Lower lobe of right lung (tissue), 2 donors: Measurements from ENCODE around the gene MYOM1. TPM values are rescaled to one million over a fixed set of nuclear protein-coding genes. Genes with fewer than 3 reads are reported as not detected.

ENCODE experiments used
- ATAC-seq, 2 donors: fragments of 200-7000 bp; cut with Tn5 transposase; one replicate each; pipeline ENCODE4 v1.9.1; 2020 to 2022; ENCODE audit warnings: mild to moderate bottlenecking in 2 of 2, moderate library complexity in 2 of 2
- DNase-seq: peaks from one replicate; pipeline ENCODE4 v3.0.0-alpha.2; 2020
- H3K27ac ChIP-seq: fragments of 200-600 bp; one replicate; pipeline ENCODE4 v1.8.0; 2022
- H3K27me3 ChIP-seq: fragments of 200-600 bp; one replicate; pipeline ENCODE4 v1.8.0; 2022; ENCODE audit warnings: low read depth
- H3K36me3 ChIP-seq: fragments of 200-600 bp; one replicate; pipeline ENCODE4 v1.8.0; 2022; ENCODE audit warnings: mild to moderate bottlenecking
- H3K4me1 ChIP-seq: fragments of 200-600 bp; one replicate; pipeline ENCODE4 v1.8.0; 2022
- H3K4me3 ChIP-seq: fragments of 200-600 bp; one replicate; pipeline ENCODE4 v1.8.0; 2022; ENCODE audit warnings: mild to moderate bottlenecking
- H3K9me3 ChIP-seq: fragments of 200-600 bp; one replicate; pipeline ENCODE4 v1.8.0; 2022
- intact Hi-C: fragments of 100-400 bp; cut with DNase I; formaldehyde crosslinking; loops from one replicate; pipeline ENCODE4 v1.11.0; 2022
- total RNA-seq: library from RNA; stranded (reverse); fragmentation: NEBNext Ultra II Directional; extraction: Animal tissue kit (Norgen Biotek cat#: 25700); gene quantifications from one replicate; pipeline ENCODE4 v1.2.1, GENCODE V29; 2021
- TF ChIP-seq, protein P1 (sequence below): fragments of 200-600 bp; IDR thresholded peaks from one replicate; pipeline ENCODE4 v1.8.0; 2022; ENCODE audit warnings: antibody characterized with exemption, mild to moderate bottlenecking
- donor health status: DM: no; HTN: yes; CAD: no; lungs with severe emphysema.

Gene MYOM1
- total RNA-seq, 1 donor from 2014 or later, result 5.0 TPM

DNA sequence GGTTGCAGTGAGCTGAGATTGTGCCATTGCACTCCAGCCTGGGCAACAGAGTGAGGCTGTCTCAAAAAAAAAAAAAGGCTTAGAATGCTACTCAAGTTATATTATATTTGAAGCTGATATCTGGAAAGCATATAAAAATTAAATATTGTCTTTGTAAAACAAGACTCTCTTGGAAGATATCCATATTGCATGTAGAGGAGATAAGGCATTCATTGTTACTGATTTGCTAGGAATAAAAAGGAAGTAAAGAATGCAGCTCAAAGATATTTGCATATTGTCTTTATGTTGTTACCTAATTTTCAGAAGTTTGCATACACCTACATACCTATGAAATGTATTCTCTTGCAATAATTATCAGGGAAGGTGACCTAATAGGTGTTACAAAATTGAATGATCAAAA is 79.4 kb downstream of the MYOM1 start:
- intact Hi-C loops, result loop anchor here (10.0 kb wide), 1 partner anchor 206 kb away; no protein-coding TSS in a partner anchor
- ATAC-seq, result no peak
- H3K4me3 ChIP-seq, result no peak overlapping the region
- no peaks in the 10 kb centered on the region for H3K27me3 ChIP-seq
- no peaks in the 10 kb centered on the region for H3K36me3 ChIP-seq
- TF ChIP-seq, protein P1, sequence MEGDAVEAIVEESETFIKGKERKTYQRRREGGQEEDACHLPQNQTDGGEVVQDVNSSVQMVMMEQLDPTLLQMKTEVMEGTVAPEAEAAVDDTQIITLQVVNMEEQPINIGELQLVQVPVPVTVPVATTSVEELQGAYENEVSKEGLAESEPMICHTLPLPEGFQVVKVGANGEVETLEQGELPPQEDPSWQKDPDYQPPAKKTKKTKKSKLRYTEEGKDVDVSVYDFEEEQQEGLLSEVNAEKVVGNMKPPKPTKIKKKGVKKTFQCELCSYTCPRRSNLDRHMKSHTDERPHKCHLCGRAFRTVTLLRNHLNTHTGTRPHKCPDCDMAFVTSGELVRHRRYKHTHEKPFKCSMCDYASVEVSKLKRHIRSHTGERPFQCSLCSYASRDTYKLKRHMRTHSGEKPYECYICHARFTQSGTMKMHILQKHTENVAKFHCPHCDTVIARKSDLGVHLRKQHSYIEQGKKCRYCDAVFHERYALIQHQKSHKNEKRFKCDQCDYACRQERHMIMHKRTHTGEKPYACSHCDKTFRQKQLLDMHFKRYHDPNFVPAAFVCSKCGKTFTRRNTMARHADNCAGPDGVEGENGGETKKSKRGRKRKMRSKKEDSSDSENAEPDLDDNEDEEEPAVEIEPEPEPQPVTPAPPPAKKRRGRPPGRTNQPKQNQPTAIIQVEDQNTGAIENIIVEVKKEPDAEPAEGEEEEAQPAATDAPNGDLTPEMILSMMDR, result no peak
- H3K9me3 ChIP-seq, result no peaks in the 10 kb centered on the region
- H3K4me1 ChIP-seq, result no peaks in the 10 kb centered on the region
- DNase-seq, result no peak
- no peak overlapping the region for H3K27ac ChIP-seq

DNA sequence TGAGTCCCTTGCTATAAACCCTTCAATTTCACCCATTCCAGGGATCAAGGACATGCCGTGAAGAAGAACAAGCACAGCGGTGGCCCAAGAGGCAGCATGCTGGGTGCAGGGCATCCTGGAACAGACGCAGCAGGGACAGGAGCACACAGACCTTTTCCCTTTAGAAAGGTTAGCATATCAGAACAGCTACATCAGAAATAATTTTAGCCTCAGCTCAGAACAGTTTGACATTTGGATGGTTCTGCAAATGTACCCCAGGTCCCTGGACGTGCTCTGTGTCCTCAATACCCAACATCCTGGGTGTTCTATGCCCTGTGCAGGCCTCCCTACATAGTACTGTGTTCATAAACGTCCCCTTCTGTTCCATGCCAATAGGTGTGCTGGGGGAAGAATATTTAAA is 80.4 kb downstream of the MYOM1 start:
- H3K27ac ChIP-seq, result no peak overlapping the region
- ATAC-seq (no peak), DNase-seq (no peak)
- no peaks in the 10 kb centered on the region for H3K4me1 ChIP-seq
- H3K27me3 ChIP-seq, result no peaks in the 10 kb centered on the region
- H3K4me3 ChIP-seq, result no peak overlapping the region
- TF ChIP-seq, protein P1, result no peak
- intact Hi-C loops, result no loop called here
- H3K36me3 ChIP-seq, result no peaks in the 10 kb centered on the region
- H3K9me3 ChIP-seq, result no peaks in the 10 kb centered on the region

DNA sequence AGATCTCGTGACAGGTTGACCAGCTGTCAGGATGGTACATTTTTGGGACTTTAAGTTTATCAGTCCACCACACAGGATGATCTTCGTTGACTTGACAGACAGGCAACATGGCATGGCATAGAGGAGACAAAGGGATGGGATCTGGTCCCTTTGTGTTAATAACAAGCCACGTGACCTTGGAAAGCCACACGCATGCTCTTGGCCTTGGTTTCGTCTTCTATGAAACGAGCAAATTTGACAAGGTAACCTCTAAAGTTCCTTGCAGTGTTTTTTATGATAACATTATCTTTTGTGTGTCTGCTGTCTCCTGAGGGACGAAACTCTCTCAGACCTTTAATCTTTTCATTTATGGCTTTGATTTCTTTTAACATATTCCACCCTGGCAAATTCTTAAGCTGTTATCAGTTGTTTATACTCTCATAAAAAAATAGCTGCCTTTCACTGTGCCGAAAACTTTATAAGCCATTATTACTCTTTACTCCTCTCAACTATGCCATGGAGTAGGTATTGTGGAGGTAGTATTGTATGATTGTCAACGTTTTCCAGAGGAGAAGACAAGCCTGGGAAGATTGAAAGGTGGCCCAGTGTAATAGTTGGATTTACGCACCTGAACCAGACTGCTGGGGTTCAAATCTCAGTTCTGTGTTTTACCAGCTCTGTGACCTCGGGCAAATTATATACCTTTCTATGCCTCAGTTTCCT is 81.3 kb downstream of the MYOM1 start:
- Histone ChIP-seq H3K36me3 (no peaks in the 10 kb centered on the region), H3K4me3 (no peak overlapping the region), H3K9me3 (no peaks in the 10 kb centered on the region), H3K27ac (no peak overlapping the region), H3K27me3 (no peaks in the 10 kb centered on the region), H3K4me1 (no peaks in the 10 kb centered on the region)
- TF ChIP-seq, protein P1, result no peak
- no peak for DNase-seq
- intact Hi-C loops, result no loop called here
- ATAC-seq, result no peak

DNA sequence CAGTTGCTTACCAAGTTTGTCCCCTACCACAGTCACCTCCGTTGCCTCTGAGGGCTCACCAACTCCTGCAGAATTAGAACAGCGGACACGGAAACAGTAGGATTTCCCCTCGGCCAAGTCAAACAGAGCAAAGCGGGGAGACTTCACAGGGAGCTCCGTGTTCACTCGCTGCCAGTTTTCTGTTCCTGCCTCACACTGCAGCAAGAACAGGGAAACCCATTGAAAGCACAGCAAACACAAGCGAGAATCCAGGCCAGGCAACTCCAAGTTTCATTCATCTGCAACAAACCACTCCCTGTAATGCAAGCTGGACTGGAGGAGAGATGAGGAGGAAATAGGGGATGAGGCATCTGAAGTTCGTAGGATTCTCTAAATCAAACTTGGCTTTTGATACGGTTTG is 84.2 kb downstream of the MYOM1 start:
- no peak overlapping the region for H3K4me3 ChIP-seq
- no peak overlapping the region for H3K27ac ChIP-seq
- H3K36me3 ChIP-seq, result no peaks in the 10 kb centered on the region
- no peaks in the 10 kb centered on the region for H3K9me3 ChIP-seq
- ATAC-seq, result no peak
- DNase-seq, result no peak
- TF ChIP-seq, protein P1, result no peak
- H3K4me1 ChIP-seq, result no peaks in the 10 kb centered on the region
- H3K27me3 ChIP-seq, result no peaks in the 10 kb centered on the region
- intact Hi-C loops, result no loop called here

DNA sequence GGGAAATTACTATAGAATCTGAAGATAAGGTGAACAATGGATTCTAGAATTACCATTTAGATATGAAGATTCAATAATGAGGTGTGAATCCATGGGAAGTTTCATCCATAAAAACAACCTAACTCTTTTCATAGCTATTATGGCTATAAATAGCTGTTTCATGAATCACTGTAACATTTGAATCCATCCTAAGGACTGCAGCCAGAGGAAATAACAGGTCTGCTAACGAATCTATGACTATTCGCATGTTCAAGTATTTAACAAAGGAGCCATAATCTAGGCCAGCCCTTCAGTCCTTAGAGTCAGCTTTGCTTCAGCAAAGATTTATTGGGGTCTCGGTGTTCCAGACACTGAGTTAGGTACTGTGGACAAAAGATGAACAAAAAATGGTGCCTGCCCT is 87.1 kb downstream of the MYOM1 start:
- no peaks in the 10 kb centered on the region for H3K36me3 ChIP-seq
- no peak for ATAC-seq
- no peak for DNase-seq
- H3K27me3 ChIP-seq, result no peaks in the 10 kb centered on the region
- peaks cover 7% of the 10 kb centered on the region for H3K4me1 ChIP-seq
- H3K9me3 ChIP-seq, result no peaks in the 10 kb centered on the region
- intact Hi-C loops, result no loop called here
- TF ChIP-seq, protein P1, result no peak
- no peak overlapping the region for H3K4me3 ChIP-seq
- H3K27ac ChIP-seq, result no peak overlapping the region
